ENCODE results near the gene MYL7. TPM values are rescaled to one million over a fixed set of nuclear protein-coding genes. Genes with fewer than 3 reads are reported as not detected.

MYL7 gene
- total RNA-seq, 1 donor from 2014 or later, result 7.6 TPM

DNA sequence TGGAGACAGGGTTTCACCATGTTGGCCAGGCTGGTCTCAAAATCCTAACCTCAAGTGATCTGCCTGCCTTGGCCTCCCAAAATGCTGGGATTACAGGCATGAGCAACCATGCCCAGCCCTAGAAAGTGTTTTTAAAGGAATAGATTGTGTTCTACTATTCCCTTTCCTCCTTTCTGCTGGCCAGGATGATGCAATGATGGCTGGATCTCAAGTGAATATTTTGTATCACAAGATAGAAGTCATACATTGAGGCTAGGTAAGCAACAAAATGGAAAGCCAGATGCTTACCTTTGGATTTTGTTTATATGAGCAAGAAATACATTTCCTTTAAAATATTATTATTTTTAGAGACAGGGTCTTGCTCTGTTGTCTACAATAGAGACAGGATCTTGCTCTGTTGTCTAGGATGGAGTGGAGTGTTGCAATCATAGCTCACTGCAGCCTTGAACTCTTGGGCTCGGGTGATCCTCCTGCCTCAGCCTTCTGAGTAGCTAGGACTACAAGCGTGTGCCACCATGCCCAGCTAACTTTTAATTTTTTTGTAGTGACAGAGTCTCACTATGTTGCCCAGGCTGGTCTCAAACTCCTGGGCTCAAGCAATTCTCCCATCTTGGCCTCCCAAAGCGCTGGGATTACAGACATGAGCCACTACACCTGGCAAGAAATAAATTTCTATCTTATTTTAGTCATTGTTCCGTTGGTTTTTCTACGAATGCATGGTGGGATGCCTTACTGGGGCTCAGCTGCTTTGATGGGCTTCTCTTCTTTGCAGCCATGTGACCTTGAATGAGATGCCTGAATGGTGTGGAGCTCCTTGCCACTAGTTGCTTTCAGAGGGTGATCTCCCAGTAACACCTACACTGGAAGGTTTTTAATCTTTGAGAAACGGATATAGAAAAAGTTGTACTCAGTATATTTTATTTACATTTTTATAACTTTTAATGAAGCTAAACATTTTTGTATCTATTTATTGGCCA, 42.8 kb downstream of the MYL7 start:
- Mint-ChIP-seq H3K27ac (ENCODE audit: unreplicated experiment) (no peak overlapping the region), H3K36me3 (ENCODE audit: unreplicated experiment) (no peaks in the 10 kb centered on the region), H3K4me1 (ENCODE audit: low read depth, unreplicated experiment) (peaks cover 11% of the 10 kb centered on the region), H3K27me3 (ENCODE audit: unreplicated experiment) (peaks cover 5% of the 10 kb centered on the region), H3K4me3 (ENCODE audit: unreplicated experiment) (no peak overlapping the region), H3K9me3 (ENCODE audit: unreplicated experiment) (no peaks in the 10 kb centered on the region)
- TF ChIP-seq, protein P1, sequence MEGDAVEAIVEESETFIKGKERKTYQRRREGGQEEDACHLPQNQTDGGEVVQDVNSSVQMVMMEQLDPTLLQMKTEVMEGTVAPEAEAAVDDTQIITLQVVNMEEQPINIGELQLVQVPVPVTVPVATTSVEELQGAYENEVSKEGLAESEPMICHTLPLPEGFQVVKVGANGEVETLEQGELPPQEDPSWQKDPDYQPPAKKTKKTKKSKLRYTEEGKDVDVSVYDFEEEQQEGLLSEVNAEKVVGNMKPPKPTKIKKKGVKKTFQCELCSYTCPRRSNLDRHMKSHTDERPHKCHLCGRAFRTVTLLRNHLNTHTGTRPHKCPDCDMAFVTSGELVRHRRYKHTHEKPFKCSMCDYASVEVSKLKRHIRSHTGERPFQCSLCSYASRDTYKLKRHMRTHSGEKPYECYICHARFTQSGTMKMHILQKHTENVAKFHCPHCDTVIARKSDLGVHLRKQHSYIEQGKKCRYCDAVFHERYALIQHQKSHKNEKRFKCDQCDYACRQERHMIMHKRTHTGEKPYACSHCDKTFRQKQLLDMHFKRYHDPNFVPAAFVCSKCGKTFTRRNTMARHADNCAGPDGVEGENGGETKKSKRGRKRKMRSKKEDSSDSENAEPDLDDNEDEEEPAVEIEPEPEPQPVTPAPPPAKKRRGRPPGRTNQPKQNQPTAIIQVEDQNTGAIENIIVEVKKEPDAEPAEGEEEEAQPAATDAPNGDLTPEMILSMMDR (IDR thresholded peaks at IDR 0.05; ENCODE audit: partially characterized antibody, unreplicated experiment), result no peak
- no peak for DNase-seq

GRCh38 chr7:44097064-44097932, 43.8 kb downstream of the MYL7 start:
- TF ChIP-seq, protein P1 (IDR thresholded peaks at IDR 0.05; ENCODE audit: partially characterized antibody, unreplicated experiment), result no peak
- peaks cover under 1% of the 10 kb centered on the region for H3K27me3 Mint-ChIP-seq (ENCODE audit: unreplicated experiment)
- no peaks in the 10 kb centered on the region for H3K9me3 Mint-ChIP-seq (ENCODE audit: unreplicated experiment)
- H3K4me1 Mint-ChIP-seq (ENCODE audit: low read depth, unreplicated experiment), result peaks cover 9% of the 10 kb centered on the region
- no peak overlapping the region for H3K4me3 Mint-ChIP-seq (ENCODE audit: unreplicated experiment)
- no peak for DNase-seq
- no peaks in the 10 kb centered on the region for H3K36me3 Mint-ChIP-seq (ENCODE audit: unreplicated experiment)
- no peak overlapping the region for H3K27ac Mint-ChIP-seq (ENCODE audit: unreplicated experiment)

GRCh38 chr7:44096326-44096881, 44.7 kb downstream of the MYL7 start:
- no peak for DNase-seq
- H3K9me3 Mint-ChIP-seq (ENCODE audit: unreplicated experiment), result no peaks in the 10 kb centered on the region
- peaks cover 10% of the 10 kb centered on the region for H3K4me1 Mint-ChIP-seq (ENCODE audit: low read depth, unreplicated experiment)
- TF ChIP-seq, protein P1 (IDR thresholded peaks at IDR 0.05; ENCODE audit: partially characterized antibody, unreplicated experiment), result no peak
- no peaks in the 10 kb centered on the region for H3K36me3 Mint-ChIP-seq (ENCODE audit: unreplicated experiment)
- no peak overlapping the region for H3K27ac Mint-ChIP-seq (ENCODE audit: unreplicated experiment)
- no peak overlapping the region for H3K4me3 Mint-ChIP-seq (ENCODE audit: unreplicated experiment)
- H3K27me3 Mint-ChIP-seq (ENCODE audit: unreplicated experiment), result peaks cover 4% of the 10 kb centered on the region

DNA sequence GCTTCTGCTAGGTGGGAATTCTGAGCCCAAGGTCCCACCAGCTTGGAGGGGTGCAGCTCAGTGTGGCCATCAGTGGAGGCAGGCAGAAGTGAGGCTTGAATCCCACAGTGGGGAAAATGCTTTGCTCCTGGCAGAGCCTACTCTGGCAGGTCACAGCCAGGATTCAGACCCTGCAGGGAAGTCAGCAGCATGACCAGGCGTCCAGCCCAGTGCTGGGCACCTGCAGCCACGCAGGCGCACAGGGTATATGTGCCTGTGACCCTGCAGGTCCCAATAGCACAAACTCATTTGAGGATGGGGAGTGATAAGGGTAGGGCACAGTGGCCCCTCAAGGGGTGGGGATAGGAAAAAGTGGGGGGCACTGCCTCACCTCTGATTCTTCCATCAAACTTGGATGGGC, 45.4 kb downstream of the MYL7 start:
- Mint-ChIP-seq H3K27me3 (ENCODE audit: unreplicated experiment) (peaks cover 4% of the 10 kb centered on the region), H3K9me3 (ENCODE audit: unreplicated experiment) (peaks cover 2% of the 10 kb centered on the region), H3K27ac (ENCODE audit: unreplicated experiment) (no peak overlapping the region), H3K4me1 (ENCODE audit: low read depth, unreplicated experiment) (peaks cover 10% of the 10 kb centered on the region), H3K4me3 (ENCODE audit: unreplicated experiment) (no peak overlapping the region), H3K36me3 (ENCODE audit: unreplicated experiment) (no peaks in the 10 kb centered on the region)
- DNase-seq, result no peak
- TF ChIP-seq, protein P1 (IDR thresholded peaks at IDR 0.05; ENCODE audit: partially characterized antibody, unreplicated experiment), result no peak

All from glutamatergic neuron (in vitro differentiated cells).